AG04450 (cell line): ENCODE data around the gene ATP11A. TPM values are rescaled to one million over a fixed set of nuclear protein-coding genes. Genes with fewer than 3 reads are reported as not detected.

Source experiments
- CTCF ChIA-PET: fragments of 300-600, 350-600 bp; formaldehyde crosslinking; extraction: SDS; loops from one replicate; lab custom pipeline; 2022; ENCODE audit warnings: antibody characterized with exemption, inconsistent platforms; lab: Charles Lee
- POLR2A ChIA-PET: fragments of 350-600 bp; formaldehyde crosslinking; extraction: SDS; loops from one replicate; lab custom pipeline; 2021; ENCODE audit warnings: antibody characterized with exemption, inconsistent platforms; lab: Yijun Ruan, JAX
- DNase-seq: peaks from one replicate; pipeline ENCODE4 v3.0.0-alpha.2; 2011; ENCODE audit warnings: low read depth, low spot score
- H3K27ac ChIP-seq: one replicate; pipeline ENCODE4 v1.5.1; 2012; ENCODE audit warnings: low read depth, low read length, control low read depth
- H3K27me3 ChIP-seq: one replicate; pipeline ENCODE4 v1.6.0; 2012; ENCODE audit warnings: low read length; ENCODE audit not compliant: control insufficient read depth, insufficient read depth
- H3K4me3 ChIP-seq: 2 replicates; pipeline ENCODE4 v1.5.1; 2011; ENCODE audit warnings: mild to moderate bottlenecking, low read depth, low read length, control low read depth
- H3K9me3 ChIP-seq: 2 replicates; pipeline ENCODE4 v1.5.1; 2012; ENCODE audit warnings: low read length; ENCODE audit not compliant: control insufficient read depth, insufficient read depth
- CTCF ChIP-seq: IDR thresholded peaks from 2 replicates; pipeline ENCODE4 v1.5.1; 2011; ENCODE audit warnings: low read depth, low read length, control low read depth, inconsistent platforms
- polyA plus RNA-seq: library from polyadenylated mRNA; depleted of rRNA; stranded (reverse); fragments of >200 nt; gene quantifications from 2 replicates; pipeline ENCODE4 v1.2.3, GENCODE V29; 2011

The ATP11A gene
- polyA plus RNA-seq, 1 experiment = 5.8 TPM

GRCh38 chr13:112760435-112760834 is 70.6 kb downstream of the ATP11A start:
- Histone ChIP-seq H3K27ac (no peak overlapping the region), H3K4me3 (no peak overlapping the region), H3K27me3 (no peaks in the 10 kb centered on the region), H3K9me3 (peaks cover 13% of the 10 kb centered on the region)
- DNase-seq = no peak
- ChIA-PET CTCF (no interaction called here), POLR2A (no interaction called here)
- TF ChIP-seq CTCF = no peak

GRCh38 chr13:112760931-112761330 is 71.1 kb downstream of the ATP11A start:
- no peak for TF ChIP-seq CTCF
- CTCF ChIA-PET = no interaction called here
- no peak for DNase-seq
- H3K27me3 ChIP-seq = no peaks in the 10 kb centered on the region
- no peak overlapping the region for H3K27ac ChIP-seq
- H3K9me3 ChIP-seq = peaks cover 13% of the 10 kb centered on the region
- POLR2A ChIA-PET = no interaction called here
- peak overlapping the region; percentile 32; the same call in 1 of the 2 replicates for H3K4me3 ChIP-seq

DNA sequence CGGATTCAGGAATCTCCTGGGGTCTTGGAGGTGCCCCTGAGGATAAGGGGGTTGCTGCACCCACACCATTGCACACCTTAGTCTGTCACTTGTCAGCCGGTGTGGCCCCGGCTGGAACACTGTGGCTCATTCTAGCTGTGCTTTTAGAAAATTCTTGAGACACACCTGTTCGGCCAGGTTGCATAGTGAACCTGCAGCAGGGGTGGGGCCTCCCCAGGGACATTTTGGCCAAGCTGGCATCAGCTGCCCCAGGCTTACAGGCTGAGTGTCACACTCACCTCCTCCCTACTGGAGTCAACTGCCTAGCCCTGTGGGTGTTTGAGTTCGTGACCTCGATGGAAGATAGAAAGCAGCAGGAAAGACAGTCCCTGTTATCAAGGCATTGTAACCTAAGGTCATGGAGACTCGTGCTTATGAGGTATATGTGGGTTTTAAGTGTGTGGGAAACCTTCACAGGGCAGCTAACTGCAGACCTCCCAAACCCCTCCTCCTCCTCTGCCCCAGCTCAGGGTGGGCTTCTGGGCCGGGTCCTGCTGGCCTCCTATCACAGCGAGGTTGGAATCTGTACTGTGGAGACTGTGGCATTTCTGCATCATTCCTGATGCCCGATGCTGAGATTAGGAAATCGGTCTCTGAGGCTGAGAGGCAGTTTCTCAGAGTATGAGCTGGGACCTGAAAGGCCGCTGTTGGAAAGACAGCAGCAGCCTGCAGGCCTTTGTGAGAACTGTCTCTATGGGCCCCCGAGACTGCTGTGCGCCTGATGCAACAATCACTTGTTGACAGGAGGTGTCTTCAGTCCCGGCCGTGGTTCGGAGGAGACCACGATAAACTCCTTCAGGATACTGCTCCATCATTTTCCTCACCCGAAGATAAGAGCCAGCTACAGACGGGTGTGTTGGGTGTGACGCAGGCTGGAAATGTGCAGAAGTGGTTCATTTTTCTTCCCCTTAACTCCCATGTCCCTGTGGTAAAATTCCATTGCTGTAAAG is 72.2 kb downstream of the ATP11A start:
- peak; percentile 17 for TF ChIP-seq CTCF
- ChIA-PET CTCF (no interaction called here), POLR2A (interaction anchor here (0.6 kb wide), 1 partner anchor 129 kb away, joined by 3 read pairs; no protein-coding TSS in a partner anchor)
- H3K27me3 ChIP-seq = no peaks in the 10 kb centered on the region
- peaks cover 13% of the 10 kb centered on the region for H3K9me3 ChIP-seq
- peak overlapping the region; percentile 78 for H3K27ac ChIP-seq
- H3K4me3 ChIP-seq = no peak overlapping the region
- no peak for DNase-seq

GRCh38 chr13:112762690-112763080 is 72.8 kb downstream of the ATP11A start:
- CTCF ChIA-PET = no interaction called here
- Histone ChIP-seq H3K4me3 (no peak overlapping the region), H3K9me3 (peaks cover 13% of the 10 kb centered on the region), H3K27ac (no peak overlapping the region), H3K27me3 (no peaks in the 10 kb centered on the region)
- no peak for TF ChIP-seq CTCF
- POLR2A ChIA-PET = interaction anchor here (0.6 kb wide), 1 partner anchor 130 kb away, joined by 3 read pairs; no protein-coding TSS in a partner anchor
- no peak for DNase-seq

DNA sequence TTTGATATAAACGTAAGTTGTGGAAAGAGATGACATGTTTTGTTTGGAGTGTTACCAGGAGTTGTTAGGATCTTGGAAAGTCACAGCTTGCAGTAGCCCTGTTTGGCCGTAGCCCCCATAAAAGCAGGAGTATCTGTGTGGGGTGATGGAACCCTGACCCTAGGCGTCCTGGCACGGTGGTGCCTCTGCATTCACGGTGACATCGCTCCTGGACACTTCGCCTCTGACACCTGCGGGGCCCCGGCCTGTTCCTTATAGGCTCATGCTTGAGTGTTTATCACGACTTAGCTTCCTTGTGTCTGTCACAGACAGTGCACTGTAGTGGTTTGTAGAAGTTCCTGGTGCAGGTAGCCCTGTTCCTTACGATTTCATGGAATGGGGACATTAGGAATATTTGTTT is 74.2 kb downstream of the ATP11A start:
- ChIA-PET CTCF (no interaction called here), POLR2A (no interaction called here)
- no peak for DNase-seq
- Histone ChIP-seq H3K9me3 (peaks cover 9% of the 10 kb centered on the region), H3K27me3 (no peaks in the 10 kb centered on the region), H3K27ac (no peak overlapping the region), H3K4me3 (no peak overlapping the region)
- no peak for TF ChIP-seq CTCF
